GM12891 (cell line): Measurements from ENCODE around the gene NAV2.

Experiments used
- DNase-seq: peaks from one replicate; pipeline ENCODE4 v3.0.0; 2011; ENCODE audit warnings: low spot score; ENCODE audit not compliant: insufficient read length
- FAIRE-seq: peaks from 2 replicates; lab custom pipeline; 2011; peaks lifted over from hg19 to GRCh38; lab: Jason Lieb, UNC
- PAX5 ChIP-seq: IDR thresholded peaks from 2 replicates; pipeline ENCODE4 v1.6.1; 2011; ENCODE audit warnings: low read length, moderate library complexity, mild to moderate bottlenecking; ENCODE audit not compliant: insufficient read depth, severe bottlenecking
- POLR2A ChIP-seq: IDR thresholded peaks from 2 replicates; pipeline ENCODE4 v1.6.1; 2011; ENCODE audit warnings: low read depth, low read length, control low read depth
- POLR2AphosphoS5 ChIP-seq: IDR thresholded peaks from 2 replicates; pipeline ENCODE4 v1.6.1; 2011; ENCODE audit warnings: low read depth, low read length, control low read depth
- POU2F2 ChIP-seq: IDR thresholded peaks from 2 replicates; pipeline ENCODE4 v1.6.1; 2011; ENCODE audit warnings: low read depth, mild to moderate bottlenecking, control low read depth, low read length, moderate library complexity
- SPI1 ChIP-seq: IDR thresholded peaks from 2 replicates; pipeline ENCODE4 v1.6.1; 2011; ENCODE audit warnings: low read depth, low read length, control low read depth
- TAF1 ChIP-seq: IDR thresholded peaks from 2 replicates; pipeline ENCODE4 v1.6.1; 2011; ENCODE audit warnings: low read depth, low read length, control low read depth

The NAV2 gene

GRCh38 chr11:20007386-20007785 is 294.7 kb downstream of the NAV2 start:
- DNase-seq = no peak
- no peak for FAIRE-seq
- no peak for TF ChIP-seq SPI1
- TF ChIP-seq TAF1 = no peak
- TF ChIP-seq PAX5 = no peak
- TF ChIP-seq POLR2A = no peak
- TF ChIP-seq POU2F2 = no peak
- no peak for TF ChIP-seq POLR2AphosphoS5

GRCh38 chr11:20008190-20008870 is 295.7 kb downstream of the NAV2 start:
- TF ChIP-seq POU2F2 (no peak), POLR2AphosphoS5 (no peak), PAX5 (no peak), SPI1 (no peak), TAF1 (no peak), POLR2A (no peak)
- no peak for DNase-seq
- FAIRE-seq = no peak

DNA sequence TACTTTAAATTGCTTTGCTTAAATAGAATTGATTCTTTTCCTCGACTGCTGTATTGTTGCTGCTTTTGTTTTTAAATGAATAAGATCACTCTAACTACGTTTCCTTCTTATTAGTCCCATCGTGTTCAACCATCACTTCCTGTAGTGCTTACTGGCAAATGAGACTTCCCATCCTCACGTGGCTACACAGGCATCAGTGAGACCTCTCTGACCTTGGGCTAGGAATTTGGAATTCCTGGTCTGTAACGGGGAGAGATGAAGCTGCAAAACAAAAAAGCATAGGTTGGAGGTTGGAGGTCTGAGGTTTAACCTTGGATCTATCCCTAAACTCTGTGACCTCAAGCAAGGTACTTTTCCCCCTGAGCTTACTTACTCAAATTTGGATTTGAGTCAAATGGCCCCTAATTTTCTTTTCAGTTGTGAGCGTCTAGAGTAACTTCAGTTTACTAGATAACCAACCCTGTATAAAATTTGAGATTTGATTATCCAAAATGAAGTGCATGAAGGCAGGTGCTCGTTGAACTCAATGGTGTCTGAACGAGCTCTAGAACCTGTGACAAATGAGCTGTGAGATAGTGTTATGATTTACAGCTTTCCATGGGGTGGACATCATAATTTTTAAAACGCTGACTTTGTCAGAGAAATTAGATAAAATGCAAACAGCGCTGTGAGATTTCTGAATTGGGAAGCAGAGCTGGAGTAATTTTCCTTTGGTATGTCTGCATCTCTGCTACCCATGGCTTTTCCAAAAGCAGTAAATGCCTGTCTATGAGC is 296.4 kb downstream of the NAV2 start:
- DNase-seq (no peak), FAIRE-seq (no peak)
- TF ChIP-seq POU2F2 (no peak), POLR2A (no peak), SPI1 (no peak), TAF1 (no peak), PAX5 (no peak), POLR2AphosphoS5 (no peak)

DNA sequence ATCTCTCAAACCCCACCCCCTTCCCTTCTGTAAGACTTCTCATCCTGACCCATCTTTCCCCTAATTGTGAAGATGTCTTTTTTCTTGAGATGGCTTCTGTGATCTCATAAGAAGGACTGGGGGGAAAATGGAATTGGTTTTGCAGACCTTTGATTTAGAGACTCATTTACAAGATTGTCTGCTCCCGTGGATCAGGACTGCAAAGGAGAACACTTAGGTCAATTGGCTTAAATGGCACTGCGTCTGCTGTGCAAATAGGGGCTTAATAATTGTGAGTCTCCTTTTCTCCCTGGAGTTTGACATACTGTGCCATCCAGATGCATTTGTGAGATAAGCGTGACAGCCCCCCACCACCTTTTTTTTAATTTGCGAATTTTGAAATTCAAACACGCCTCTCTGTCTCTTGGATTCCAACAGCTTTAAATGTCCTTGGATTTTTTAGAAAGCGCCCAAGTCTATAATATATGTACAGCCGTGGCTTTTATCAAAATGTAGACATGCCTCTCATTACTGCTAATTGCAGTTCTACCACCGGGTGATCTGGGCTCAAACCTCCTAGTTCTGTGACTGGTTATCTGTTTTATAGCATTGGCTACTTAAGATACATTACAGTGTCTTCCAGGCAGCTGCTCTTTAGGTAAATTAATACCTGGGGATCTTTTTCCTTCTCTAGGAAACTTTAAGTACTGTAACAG is 297.7 kb downstream of the NAV2 start:
- DNase-seq (no peak), FAIRE-seq (no peak)
- TF ChIP-seq TAF1 = no peak
- no peak for TF ChIP-seq SPI1
- TF ChIP-seq PAX5 = no peak
- TF ChIP-seq POU2F2 = no peak
- no peak for TF ChIP-seq POLR2AphosphoS5
- no peak for TF ChIP-seq POLR2A

DNA sequence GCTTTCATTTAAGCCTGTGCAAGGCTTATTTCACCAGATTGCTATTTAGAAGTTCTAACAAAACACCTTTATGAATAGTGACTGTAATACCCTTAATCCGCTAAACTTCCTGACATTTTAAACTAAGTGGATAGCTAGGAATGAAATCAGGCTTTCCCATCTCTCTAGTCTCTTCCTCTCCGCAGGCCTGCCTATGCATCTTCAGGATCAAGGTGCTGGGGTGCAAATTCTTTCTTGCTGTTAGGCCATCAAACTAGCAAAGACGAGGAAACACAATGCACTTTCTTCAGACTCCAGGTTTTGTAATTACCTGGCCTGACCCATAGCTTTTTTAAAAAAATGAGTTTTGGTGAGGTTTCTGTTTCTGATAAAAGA is 298.2 kb downstream of the NAV2 start:
- TF ChIP-seq PAX5 = no peak
- TF ChIP-seq POU2F2 = no peak
- TF ChIP-seq TAF1 = no peak
- TF ChIP-seq SPI1 = no peak
- no peak for TF ChIP-seq POLR2AphosphoS5
- no peak for TF ChIP-seq POLR2A
- FAIRE-seq (no peak), DNase-seq (no peak)

GRCh38 chr11:20011307-20011951 is 298.8 kb downstream of the NAV2 start:
- FAIRE-seq = no peak
- DNase-seq = no peak

GRCh38 chr11:20013346-20014066 is 300.9 kb downstream of the NAV2 start:
- DNase-seq (no peak), FAIRE-seq (no peak)
- TF ChIP-seq TAF1 = no peak
- no peak for TF ChIP-seq POU2F2
- TF ChIP-seq POLR2A = no peak
- TF ChIP-seq PAX5 = no peak
- no peak for TF ChIP-seq POLR2AphosphoS5
- no peak for TF ChIP-seq SPI1

More at GRCh38 chr11:20011307-20011951, 298.8 kb downstream of the NAV2 start:
- no peak for TF ChIP-seq PAX5
- TF ChIP-seq POLR2A = no peak
- TF ChIP-seq POLR2AphosphoS5 = no peak

- DNase-seq (no peak), FAIRE-seq (no peak)
- TF ChIP-seq POU2F2 = no peak
- no peak for TF ChIP-seq PAX5
- no peak for TF ChIP-seq POLR2A
- no peak for TF ChIP-seq TAF1
Measured at GRCh38 chr11:20014067-20014402, 301.4 kb downstream of the NAV2 start.

DNA sequence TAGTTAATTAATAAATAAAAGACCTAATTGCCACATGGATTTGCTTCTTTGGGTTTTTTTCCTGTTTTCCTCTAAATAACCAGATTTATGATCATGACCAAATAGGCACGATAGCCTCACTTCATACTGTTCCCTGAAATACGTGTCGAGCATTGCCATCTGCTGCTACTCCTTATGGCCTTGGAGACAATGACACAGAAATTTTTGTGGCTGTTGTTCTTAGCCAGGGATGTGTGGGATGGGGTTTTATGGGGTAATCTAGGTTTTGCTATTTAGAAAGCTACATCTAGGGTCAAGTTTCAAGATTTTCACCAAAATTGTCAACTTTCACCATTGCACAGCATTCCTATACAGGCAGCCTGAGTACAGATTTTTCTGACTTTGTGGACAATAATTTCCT is 302.5 kb downstream of the NAV2 start:
- TF ChIP-seq POLR2A (no peak), TAF1 (no peak), SPI1 (no peak), POU2F2 (no peak), POLR2AphosphoS5 (no peak), PAX5 (no peak)
- DNase-seq (no peak), FAIRE-seq (no peak)
